H1 (cell line): ENCODE measurements around the gene RNASEH2A. TPM values are rescaled to one million over a fixed set of nuclear protein-coding genes. Genes with fewer than 3 reads are reported as not detected.
A peak's percentile ranks its signal among the peaks of the same experiment; 100 is the strongest.

ENCODE experiments used
- CTCF ChIA-PET: fragments of 300-600 bp; sonication (Branson Sonifier 250); formaldehyde crosslinking; loops from one replicate; lab custom pipeline; 2021; ENCODE audit not compliant: partially characterized antibody; lab: Charles Lee
- POLR2A ChIA-PET: fragments of 300-600 bp; sonication (Branson Sonifier 250); formaldehyde crosslinking; loops from one replicate; lab custom pipeline; 2021; ENCODE audit warnings: inconsistent platforms; ENCODE audit not compliant: partially characterized antibody; lab: Charles Lee
- DNase-seq, 2 experiments: peaks; one replicate each; pipeline versions ENCODE4 v3.0.0 to v3.0.0-alpha.2; 2010 to 2022; ENCODE audit warnings: low spot score in 2 of 2, low read depth in 1 of 2, mixed read lengths in 1 of 2
- FAIRE-seq: peaks from 2 replicates; lab custom pipeline; 2011; peaks lifted over from hg19 to GRCh38; lab: Jason Lieb, UNC
- H2AFZ ChIP-seq: 2 replicates; pipeline ENCODE4 v1.8.1; 2012; ENCODE audit warnings: low read length, inconsistent platforms
- H2AK5ac ChIP-seq: 2 replicates; pipeline ENCODE4 v1.6.1; 2013; ENCODE audit warnings: low read depth, low read length
- H2BK120ac ChIP-seq: replicated peaks from 2 replicates; pipeline ENCODE3; 2013; ENCODE audit warnings: low read depth, low read length, inconsistent platforms
- H2BK12ac ChIP-seq: 2 replicates; pipeline ENCODE4 v1.6.1; 2013; ENCODE audit warnings: low read depth, low read length
- H2BK15ac ChIP-seq: 2 replicates; pipeline ENCODE4 v1.6.1; 2013; ENCODE audit warnings: low read length
- H2BK20ac ChIP-seq: 2 replicates; pipeline ENCODE4 v1.6.1; 2013; ENCODE audit warnings: low read length
- H2BK5ac ChIP-seq: 2 replicates; pipeline ENCODE4 v1.6.1; 2013; ENCODE audit warnings: low read depth, low read length
- H3K14ac ChIP-seq: 2 replicates; pipeline ENCODE4 v1.6.1; 2013; ENCODE audit warnings: inconsistent platforms; ENCODE audit not compliant: insufficient read length
- H3K18ac ChIP-seq: 2 replicates; pipeline ENCODE4 v1.6.1; 2013; ENCODE audit warnings: low read length; ENCODE audit errors: extremely low read depth
- H3K23ac ChIP-seq: 2 replicates; pipeline ENCODE4 v1.6.1; 2013; ENCODE audit warnings: inconsistent platforms; ENCODE audit not compliant: insufficient read length
- H3K23me2 ChIP-seq: 2 replicates; pipeline ENCODE4 v1.6.1; 2013; ENCODE audit warnings: low read depth, low read length
- H3K27ac ChIP-seq: 2 replicates; pipeline ENCODE4 v1.6.1; 2011; ENCODE audit warnings: low read depth, low read length, inconsistent platforms
- H3K27me3 ChIP-seq, 4 experiments: replicated peaks in 1 of 4; 1 replicate in 1 of 4; 2 replicates in 3 of 4; pipeline versions ENCODE4 v1.6.1 to v1.8.1; 2011 to 2013; ENCODE audit warnings: low read length in 3 of 4, mild to moderate bottlenecking in 3 of 4, inconsistent platforms in 2 of 4, mixed read lengths in 2 of 4, moderate library complexity in 1 of 4; ENCODE audit not compliant: control insufficient read depth in 3 of 4, insufficient read depth in 3 of 4; ENCODE audit errors: extremely low read depth in 1 of 4
- H3K36me3 ChIP-seq, 4 experiments: 2 replicates each; pipeline versions ENCODE4 v1.6.1 to v1.8.1; 2011 to 2013; ENCODE audit warnings: mild to moderate bottlenecking in 4 of 4, low read length in 3 of 4, moderate library complexity in 2 of 4, control low read depth in 1 of 4, inconsistent platforms in 1 of 4; ENCODE audit not compliant: insufficient read depth in 4 of 4, control insufficient read depth in 2 of 4
- H3K4ac ChIP-seq: replicated peaks from 2 replicates; pipeline ENCODE3; 2013; ENCODE audit warnings: low read length, low read depth, mixed read lengths, inconsistent platforms; ENCODE audit not compliant: insufficient read length
- H3K4me1 ChIP-seq, 4 experiments: replicated peaks in 1 of 4; 1 replicate in 1 of 4; 2 replicates in 3 of 4; pipeline versions ENCODE4 v1.6.1 to v1.8.1; 2011 to 2013; ENCODE audit warnings: low read length in 3 of 4, inconsistent platforms in 2 of 4, mixed read lengths in 1 of 4; ENCODE audit not compliant: insufficient read depth in 4 of 4, control insufficient read depth in 3 of 4
- H3K4me2 ChIP-seq, 2 experiments: 2 replicates each; pipeline versions ENCODE4 v1.6.1 to v1.8.1; 2011 to 2013; ENCODE audit warnings: low read depth in 2 of 2, low read length in 2 of 2, control low read depth in 1 of 2, inconsistent platforms in 1 of 2, mild to moderate bottlenecking in 1 of 2; ENCODE audit not compliant: insufficient read depth in 1 of 2
- H3K4me3 ChIP-seq, 4 experiments: fragments of 200-600, 300-600 bp in 1 of 4; sonication (generic), shearing (Covaris generic), sonication (Bioruptor Twin) in 1 of 4; 2 replicates each; pipeline versions ENCODE4 v1.5.1 to v1.8.1; 2011 to 2016; ENCODE audit warnings: low read length in 4 of 4, low read depth in 3 of 4, control low read depth in 2 of 4, inconsistent platforms in 2 of 4, mild to moderate bottlenecking in 2 of 4, mixed read lengths in 1 of 4, moderate library complexity in 1 of 4; ENCODE audit not compliant: insufficient read depth in 2 of 4; ENCODE audit errors: extremely low read depth in 1 of 4
- H3K56ac ChIP-seq: replicated peaks from 2 replicates; pipeline ENCODE3; 2013; ENCODE audit warnings: low read depth, mild to moderate bottlenecking, mixed read lengths, low read length, inconsistent platforms; ENCODE audit not compliant: insufficient read length
- H3K79me1 ChIP-seq: 2 replicates; pipeline ENCODE4 v1.6.1; 2013; ENCODE audit warnings: low read depth, low read length, control low read depth
- H3K79me2 ChIP-seq, 2 experiments: 2 replicates each; pipeline versions ENCODE4 v1.6.1 to v1.8.1; 2012 to 2013; ENCODE audit warnings: low read length in 2 of 2, mild to moderate bottlenecking in 2 of 2, inconsistent platforms in 1 of 2; ENCODE audit not compliant: insufficient read depth in 2 of 2, control insufficient read depth in 1 of 2
- H3K9ac ChIP-seq, 4 experiments: replicated peaks in 1 of 4; 1 replicate in 1 of 4; 2 replicates in 3 of 4; pipeline versions ENCODE4 v1.6.1 to v1.8.1; 2011 to 2013; ENCODE audit warnings: low read depth in 3 of 4, low read length in 3 of 4, control low read depth in 2 of 4, mild to moderate bottlenecking in 2 of 4, moderate library complexity in 2 of 4, inconsistent platforms in 1 of 4; ENCODE audit errors: extremely low read depth in 1 of 4
- H3K9me3 ChIP-seq, 2 experiments: 2 replicates each; pipeline versions ENCODE4 v1.6.1 to v1.8.1; 2012 to 2013; ENCODE audit warnings: mild to moderate bottlenecking in 2 of 2, moderate library complexity in 2 of 2, control low read depth in 1 of 2, inconsistent platforms in 1 of 2, low read depth in 1 of 2, low read length in 1 of 2, mixed read lengths in 1 of 2; ENCODE audit not compliant: insufficient read depth in 2 of 2
- H4K20me1 ChIP-seq, 2 experiments: replicated peaks in 1 of 2; 2 replicates each; pipeline versions ENCODE3 to v1.8.1; 2011 to 2013; ENCODE audit warnings: inconsistent platforms in 2 of 2, low read length in 2 of 2, mild to moderate bottlenecking in 1 of 2; ENCODE audit not compliant: insufficient read depth in 2 of 2, control insufficient read depth in 1 of 2
- H4K5ac ChIP-seq: 2 replicates; pipeline ENCODE4 v1.6.1; 2013; ENCODE audit warnings: low read length, low read depth, mixed read lengths, inconsistent platforms; ENCODE audit not compliant: insufficient read length
- H4K8ac ChIP-seq: 2 replicates; pipeline ENCODE4 v1.8.0; 2013; ENCODE audit warnings: mild to moderate bottlenecking, moderate library complexity, low read length, inconsistent platforms; ENCODE audit not compliant: insufficient read depth; ENCODE audit errors: extremely low read depth
- H4K91ac ChIP-seq: replicated peaks from 2 replicates; pipeline ENCODE3; 2013; ENCODE audit warnings: low read length, mixed read lengths, inconsistent platforms; ENCODE audit not compliant: insufficient read length
- BACH1 ChIP-seq: IDR thresholded peaks from 2 replicates; pipeline ENCODE4 v1.6.1; 2012; ENCODE audit warnings: low read length, improper control_type of control experiment
- CREB1 ChIP-seq: IDR thresholded peaks from 2 replicates; pipeline ENCODE4 v1.6.1; 2012; ENCODE audit warnings: inconsistent platforms
- EZH2 ChIP-seq: fragments of 200-600 bp; sonication (generic); IDR thresholded peaks from 2 replicates; pipeline ENCODE4 v1.7.1; 2012; ENCODE audit warnings: low read depth, mild to moderate bottlenecking, moderate library complexity, low read length, inconsistent platforms; ENCODE audit not compliant: severe bottlenecking
- POLR2A ChIP-seq, 2 experiments: IDR thresholded peaks; 1 replicate in 1 of 2; 2 replicates in 1 of 2; pipeline ENCODE4 v1.6.1; 2011; ENCODE audit warnings: low read depth in 2 of 2, low read length in 2 of 2, mild to moderate bottlenecking in 2 of 2; ENCODE audit errors: control extremely low read depth in 1 of 2
- POLR2AphosphoS5 ChIP-seq: IDR thresholded peaks from 2 replicates; pipeline ENCODE4 v1.6.1; 2011; ENCODE audit warnings: low read depth, low read length
- RFX5 ChIP-seq: IDR thresholded peaks from 2 replicates; pipeline ENCODE4 v1.6.1; 2011; ENCODE audit warnings: low read depth, low read length, improper control_type of control experiment, borderline replicate concordance
- SUZ12 ChIP-seq: fragments of 200-600 bp; sonication (generic); IDR thresholded peaks from 2 replicates; pipeline ENCODE4 v1.6.1; 2012; ENCODE audit warnings: mild to moderate bottlenecking, inconsistent platforms, low read length, moderate library complexity, mixed read lengths
- TBP ChIP-seq: IDR thresholded peaks from 2 replicates; pipeline ENCODE4 v1.6.1; 2011; ENCODE audit warnings: low read depth, low read length, improper control_type of control experiment
- WGBS, 2 experiments: shearing (Covaris generic) in 1 of 2; methylation state at CpG; one replicate each; pipeline versions ENCODE4 v1.1.6 to v1.1.7; 2013 to 2015; ENCODE audit warnings: low lambda C conversion rate in 2 of 2, mixed read lengths in 2 of 2, inconsistent platforms in 1 of 2, low coverage in 1 of 2, missing lambda C conversion rate in 1 of 2; ENCODE audit not compliant: insufficient replicate concordance in 2 of 2, insufficient coverage in 1 of 2, insufficient read length in 1 of 2; ENCODE audit errors: extremely low coverage in 1 of 2, missing lambda C conversion rate in 1 of 2; 5-methylcytosine and 5-hydroxymethylcytosine counted together
- polyA plus RNA-seq, 7 experiments: library from polyadenylated mRNA; depleted of rRNA in 3 of 7; stranded (reverse) in 5 of 7; unstranded in 2 of 7; fragments of >200 nt in 5 of 7; fragments of 200-250 nt in 2 of 7; gene quantifications; 1 replicate in 5 of 7; 2 replicates in 1 of 7; 4 replicates in 1 of 7; pipeline versions ENCODE4 v1.2.1 to v1.2.3, GENCODE V29; 2011 to 2013; ENCODE audit warnings: missing spikeins in 2 of 7, mixed read lengths in 2 of 7
- total RNA-seq: library from RNA; stranded (reverse); fragmentation: NEBNext Ultra II Directional; extraction: Animal tissue kit (Norgen Biotek cat#: 25700); gene quantifications from 2 replicates; pipeline ENCODE4 v1.2.1, GENCODE V29; 2021
- TF ChIP-seq, protein P1 (sequence below), 3 experiments: IDR thresholded peaks; 1 replicate in 2 of 3; 2 replicates in 1 of 3; pipeline versions ENCODE4 v1.5.1 to v1.6.1; 2011; ENCODE audit warnings: low read length in 3 of 3, mild to moderate bottlenecking in 3 of 3, inconsistent platforms in 2 of 3, low read depth in 1 of 3, moderate library complexity in 1 of 3; ENCODE audit not compliant: insufficient read depth in 1 of 3; ENCODE audit errors: control extremely low read depth in 1 of 3

The RNASEH2A gene
- total and polyA plus RNA-seq, 2 of the 8 experiments (the other 6 are each of a cell fraction or from before 2014, with no cell fraction given): 67.5 to 120 TPM

DNA sequence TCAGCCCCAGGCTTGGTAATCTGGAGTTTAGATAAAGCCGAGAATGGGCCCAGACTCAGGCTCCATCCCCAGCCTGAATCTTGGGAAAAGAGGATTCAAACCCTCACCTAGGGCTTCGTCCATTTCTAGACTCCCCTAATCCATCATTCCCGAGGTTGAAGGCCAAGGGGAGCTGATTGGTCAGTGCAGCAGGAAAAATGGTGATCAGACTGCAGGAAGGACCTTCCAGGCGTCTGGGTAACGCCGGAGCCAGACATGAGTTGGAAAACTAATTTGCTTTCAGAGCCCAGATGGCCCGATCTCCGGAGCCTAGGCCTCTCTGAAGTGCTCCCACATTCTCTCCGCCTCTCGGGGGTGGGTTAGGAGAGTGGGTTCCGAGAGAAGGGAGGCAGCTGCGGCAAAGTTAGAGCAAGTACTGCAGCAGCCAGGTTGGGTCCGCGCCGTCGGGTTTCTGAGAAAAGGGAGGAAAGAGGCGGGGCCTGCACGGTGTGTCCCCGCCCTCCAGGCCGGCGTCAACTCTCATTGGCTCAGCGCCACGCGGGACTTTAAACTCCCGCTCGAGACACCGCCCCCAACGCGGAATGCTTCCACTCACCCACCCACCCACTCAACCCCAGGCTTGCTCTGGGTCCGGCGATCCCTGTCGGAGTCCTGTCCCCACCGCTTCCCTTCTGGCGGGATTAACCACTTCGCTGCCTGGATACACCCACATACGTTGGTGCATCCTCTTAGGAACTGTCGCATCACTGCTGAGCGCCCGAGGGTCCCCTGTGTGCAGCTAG, 28.8 kb downstream of the RNASEH2A start:
- H3K4me1 ChIP-seq: peaks cover 7 to 41% (median 21%) of the 10 kb centered on the region in 4 experiments
- peak overlapping the region; percentile 81 to 88 for H3K4me2 ChIP-seq
- H3K9ac ChIP-seq: no peak overlapping the region
- H3K9me3 ChIP-seq: no peaks in the 10 kb centered on the region
- peaks cover 0 to 19% of the 10 kb centered on the region in 2 experiments for H4K20me1 ChIP-seq
- H3K14ac ChIP-seq: no peak overlapping the region
- H4K5ac ChIP-seq: no peak overlapping the region
- H2BK5ac ChIP-seq: no peak overlapping the region
- ChIA-PET POLR2A (interaction anchor here (1.0 to 2.3 kb wide), 10 partner anchors 8 to 112 kb away, joined by 3 to 13 read pairs (median 4); partner anchors contain the start of genes RNASEH2A and TNPO2), CTCF (interaction anchor here (0.5 to 2.7 kb wide), 10 partner anchors 10 to 198 kb away, joined by 3 to 11 read pairs (median 4); partner anchors contain the start of gene KLF1)
- H3K4ac ChIP-seq: peak overlapping the region; percentile 82
- H3K23ac ChIP-seq: no peak overlapping the region
- H4K91ac ChIP-seq: no peak overlapping the region
- H3K79me1 ChIP-seq: no peaks in the 10 kb centered on the region
- peak overlapping the region; percentile 84; the same call in 1 of the 2 replicates for H2BK15ac ChIP-seq
- WGBS, 2 experiments: 21% methylated on average over 32 of the region's 39 CpGs; no CpG with 5 or more reads in 1 of the 2 experiments
- no peak for FAIRE-seq
- H2AFZ ChIP-seq: no peak overlapping the region
- H3K23me2 ChIP-seq: peaks cover 26% of the 10 kb centered on the region
- no peak overlapping the region for H3K27ac ChIP-seq
- no peak overlapping the region for H2AK5ac ChIP-seq
- no peak overlapping the region for H2BK120ac ChIP-seq
- H3K27me3 ChIP-seq: peaks cover 0 to 13% (median 9%) of the 10 kb centered on the region in 4 experiments; a peak in 5 of 7 replicates
- peak overlapping the region; percentile 88; the same call in 1 of the 2 replicates for H2BK12ac ChIP-seq
- no peaks in the 10 kb centered on the region for H3K79me2 ChIP-seq
- H2BK20ac ChIP-seq: no peak overlapping the region
- peak in 1 of 2 experiments; percentile 88 for DNase-seq
- H4K8ac ChIP-seq: peak overlapping the region; percentile 80
- H3K36me3 ChIP-seq: no peaks in the 10 kb centered on the region
- H3K18ac ChIP-seq: peak overlapping the region; percentile 28; the same call in 1 of the 2 replicates
- H3K4me3 ChIP-seq: peak overlapping the region; percentile 62 to 81 (median 70)
- no peak overlapping the region for H3K56ac ChIP-seq
- peak; percentile 56; the same call in 1 of the 2 replicates for TF ChIP-seq CREB1
- peak in 1 of 2 experiments; percentile 50; a peak in 1 of 3 replicates for TF ChIP-seq POLR2A (IDR thresholded peaks at IDR 0.05; ENCODE audit: control extremely low read depth in 1 of 2, low read depth in 2 of 2, low read length in 2 of 2)
- no peak for TF ChIP-seq POLR2AphosphoS5
- TF ChIP-seq TBP: no peak
- TF ChIP-seq, protein P1, sequence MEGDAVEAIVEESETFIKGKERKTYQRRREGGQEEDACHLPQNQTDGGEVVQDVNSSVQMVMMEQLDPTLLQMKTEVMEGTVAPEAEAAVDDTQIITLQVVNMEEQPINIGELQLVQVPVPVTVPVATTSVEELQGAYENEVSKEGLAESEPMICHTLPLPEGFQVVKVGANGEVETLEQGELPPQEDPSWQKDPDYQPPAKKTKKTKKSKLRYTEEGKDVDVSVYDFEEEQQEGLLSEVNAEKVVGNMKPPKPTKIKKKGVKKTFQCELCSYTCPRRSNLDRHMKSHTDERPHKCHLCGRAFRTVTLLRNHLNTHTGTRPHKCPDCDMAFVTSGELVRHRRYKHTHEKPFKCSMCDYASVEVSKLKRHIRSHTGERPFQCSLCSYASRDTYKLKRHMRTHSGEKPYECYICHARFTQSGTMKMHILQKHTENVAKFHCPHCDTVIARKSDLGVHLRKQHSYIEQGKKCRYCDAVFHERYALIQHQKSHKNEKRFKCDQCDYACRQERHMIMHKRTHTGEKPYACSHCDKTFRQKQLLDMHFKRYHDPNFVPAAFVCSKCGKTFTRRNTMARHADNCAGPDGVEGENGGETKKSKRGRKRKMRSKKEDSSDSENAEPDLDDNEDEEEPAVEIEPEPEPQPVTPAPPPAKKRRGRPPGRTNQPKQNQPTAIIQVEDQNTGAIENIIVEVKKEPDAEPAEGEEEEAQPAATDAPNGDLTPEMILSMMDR (IDR thresholded peaks at IDR 0.05; ENCODE audit: control extremely low read depth in 1 of 3, insufficient read depth in 1 of 3, low read depth in 1 of 3, low read length in 3 of 3): no peak
- TF ChIP-seq RFX5: no peak
- 0 out of 2 replicates have a peak, but pooled peaks have one; percentile 19 for TF ChIP-seq BACH1
- TF ChIP-seq EZH2: peak; percentile 17
- TF ChIP-seq SUZ12: 0 out of 2 replicates have a peak, but pooled peaks have one; percentile 28
